HUES6 (cell line): Measurements from ENCODE around the gene MROH8.

Experiments
- H3K27ac ChIP-seq: 2 replicates; pipeline ENCODE4 v1.7.0; 2013; ENCODE audit warnings: low read depth, mild to moderate bottlenecking, low read length, inconsistent platforms
- H3K27me3 ChIP-seq: 2 replicates; pipeline ENCODE4 v1.6.1; 2013; ENCODE audit warnings: low read length; ENCODE audit not compliant: control insufficient read depth, insufficient read depth
- H3K36me3 ChIP-seq: 2 replicates; pipeline ENCODE4 v1.6.1; 2013; ENCODE audit warnings: low read length; ENCODE audit not compliant: control insufficient read depth, insufficient read depth
- H3K4me1 ChIP-seq: 2 replicates; pipeline ENCODE4 v1.6.1; 2013; ENCODE audit warnings: low read length; ENCODE audit not compliant: control insufficient read depth, insufficient read depth
- H3K4me3 ChIP-seq: 2 replicates; pipeline ENCODE4 v1.5.1; 2013; ENCODE audit warnings: low read depth, low read length
- H3K9ac ChIP-seq: one replicate; pipeline ENCODE4 v1.6.1; 2013; ENCODE audit warnings: mild to moderate bottlenecking, low read length
- H3K9me3 ChIP-seq: 2 replicates; pipeline ENCODE4 v1.6.1; 2013; ENCODE audit warnings: low read depth, low read length; ENCODE audit not compliant: control insufficient read depth, insufficient read depth

MROH8 gene

DNA sequence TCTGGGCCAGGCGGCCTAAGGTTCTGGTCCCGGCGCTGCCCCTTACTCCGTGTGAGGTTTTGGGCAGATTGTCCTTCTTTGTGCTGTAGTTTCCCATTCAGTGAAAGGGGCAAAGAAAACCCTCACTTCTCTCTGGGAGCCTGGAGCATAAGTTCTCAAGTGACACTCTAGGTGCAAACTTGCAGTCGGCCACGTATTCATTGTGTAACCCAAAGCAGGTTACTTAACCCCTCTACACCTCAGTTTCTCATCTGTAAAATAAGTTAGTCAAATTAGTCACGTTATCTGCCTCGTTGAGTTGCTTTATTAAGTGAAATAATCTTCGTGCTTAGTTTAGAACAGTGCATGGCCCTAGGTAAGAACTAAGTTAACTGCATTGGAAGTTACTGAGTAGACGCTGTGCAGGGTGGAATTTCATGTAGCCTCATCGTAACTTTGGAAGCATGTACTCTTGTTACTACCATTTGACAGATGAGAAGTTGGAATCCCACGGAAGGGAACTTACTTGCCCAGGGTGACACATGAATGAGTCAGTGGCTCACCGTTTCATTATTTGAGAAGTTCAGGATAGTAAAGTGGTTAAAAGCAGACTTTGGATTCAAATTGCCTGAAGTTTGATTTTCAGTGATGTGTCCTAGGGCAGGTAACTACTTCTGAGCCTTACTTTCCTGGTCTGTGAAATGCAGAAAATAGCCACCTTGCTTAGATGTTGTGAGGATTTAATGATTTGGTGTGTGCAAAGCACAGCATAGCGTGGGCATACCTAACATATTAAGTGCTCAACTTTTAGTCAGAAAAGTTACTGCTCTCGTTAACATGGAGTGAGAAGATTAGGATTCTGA lies 556 bp upstream of the MROH8 start:
- H3K4me1 ChIP-seq = peaks cover 3% of the 10 kb centered on the region; the same call in 1 of the 2 replicates
- H3K27me3 ChIP-seq = no peaks in the 10 kb centered on the region
- peaks cover 23% of the 10 kb centered on the region for H3K36me3 ChIP-seq
- no peaks in the 10 kb centered on the region for H3K9me3 ChIP-seq
- H3K4me3 ChIP-seq = peak overlapping the region; percentile 71
- H3K27ac ChIP-seq = peak overlapping the region; percentile 100
- H3K9ac ChIP-seq = peak overlapping the region; percentile 100

- no peaks in the 10 kb centered on the region for H3K27me3 ChIP-seq
- no peak overlapping the region for H3K9ac ChIP-seq
- H3K27ac ChIP-seq = no peak overlapping the region
- H3K4me3 ChIP-seq = no peak overlapping the region
- no peaks in the 10 kb centered on the region for H3K9me3 ChIP-seq
- no peaks in the 10 kb centered on the region for H3K36me3 ChIP-seq
- no peaks in the 10 kb centered on the region for H3K4me1 ChIP-seq
Observed at GRCh38 chr20:37172836-37173235, 6.5 kb downstream of the MROH8 start.

- Histone ChIP-seq H3K27me3 (no peaks in the 10 kb centered on the region), H3K4me3 (no peak overlapping the region), H3K27ac (no peak overlapping the region), H3K9me3 (no peaks in the 10 kb centered on the region), H3K36me3 (no peaks in the 10 kb centered on the region), H3K4me1 (0 out of 2 replicates have a peak, but pooled peaks cover 3% of the 10 kb centered on the region), H3K9ac (no peak overlapping the region)
Observed at GRCh38 chr20:37166867-37167266, 12.5 kb downstream of the MROH8 start.

DNA sequence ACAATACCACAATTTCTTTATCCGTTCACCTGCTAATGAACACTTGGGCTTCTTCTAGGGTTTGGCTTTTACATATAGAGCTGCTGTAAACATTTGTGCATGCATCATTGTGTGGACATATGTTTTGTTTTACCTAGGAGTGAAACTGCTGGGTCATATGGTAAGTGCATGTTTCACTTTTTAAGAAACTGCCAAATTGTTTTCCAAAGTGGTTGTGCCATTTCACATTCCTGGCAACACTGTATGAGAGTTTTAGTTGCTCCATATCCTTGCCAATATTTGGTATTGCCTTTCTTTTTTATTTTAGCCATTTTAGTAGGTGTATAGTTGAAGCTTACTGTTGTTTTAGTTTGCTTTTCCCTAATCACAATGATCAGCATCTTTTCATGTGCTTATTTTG lies 14.3 kb downstream of the MROH8 start:
- no peak overlapping the region for H3K4me3 ChIP-seq
- no peak overlapping the region for H3K9ac ChIP-seq
- no peaks in the 10 kb centered on the region for H3K36me3 ChIP-seq
- no peaks in the 10 kb centered on the region for H3K27me3 ChIP-seq
- no peak overlapping the region for H3K27ac ChIP-seq
- 0 out of 2 replicates have a peak, but pooled peaks cover 3% of the 10 kb centered on the region for H3K4me1 ChIP-seq
- H3K9me3 ChIP-seq = no peaks in the 10 kb centered on the region

- Histone ChIP-seq H3K4me3 (no peak overlapping the region), H3K27me3 (no peaks in the 10 kb centered on the region), H3K36me3 (no peaks in the 10 kb centered on the region)
Observed at GRCh38 chr20:37163832-37164554, 15.4 kb downstream of the MROH8 start.

DNA sequence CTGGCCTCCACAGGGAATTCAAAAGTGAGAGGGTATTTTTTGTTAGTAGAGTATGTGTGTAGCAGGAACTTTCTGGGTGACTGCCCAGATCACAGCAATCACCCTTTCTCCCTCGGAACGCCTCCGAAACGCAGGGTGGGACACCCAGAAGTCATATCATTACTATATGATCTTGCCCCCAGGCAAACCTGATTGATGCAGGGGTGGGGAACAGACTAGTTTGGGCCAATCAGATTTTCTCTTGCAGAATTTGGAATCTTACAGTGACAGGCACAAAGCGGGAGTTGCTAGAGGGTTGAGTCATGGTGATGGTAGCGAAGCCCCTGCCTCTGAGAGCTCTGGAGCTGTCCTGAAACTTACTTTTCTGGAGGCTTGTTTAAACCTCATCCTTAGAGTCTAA lies 16.7 kb downstream of the MROH8 start:
- Histone ChIP-seq H3K9ac (no peak overlapping the region), H3K27me3 (no peaks in the 10 kb centered on the region), H3K4me1 (0 out of 2 replicates have a peak, but pooled peaks cover 3% of the 10 kb centered on the region), H3K27ac (no peak overlapping the region), H3K36me3 (no peaks in the 10 kb centered on the region), H3K9me3 (no peaks in the 10 kb centered on the region), H3K4me3 (no peak overlapping the region)

More at GRCh38 chr20:37163832-37164554, 15.4 kb downstream of the MROH8 start:
- no peak overlapping the region for H3K9ac ChIP-seq
- H3K9me3 ChIP-seq = no peaks in the 10 kb centered on the region
- H3K27ac ChIP-seq = no peak overlapping the region
- 0 out of 2 replicates have a peak, but pooled peaks cover 3% of the 10 kb centered on the region for H3K4me1 ChIP-seq

DNA sequence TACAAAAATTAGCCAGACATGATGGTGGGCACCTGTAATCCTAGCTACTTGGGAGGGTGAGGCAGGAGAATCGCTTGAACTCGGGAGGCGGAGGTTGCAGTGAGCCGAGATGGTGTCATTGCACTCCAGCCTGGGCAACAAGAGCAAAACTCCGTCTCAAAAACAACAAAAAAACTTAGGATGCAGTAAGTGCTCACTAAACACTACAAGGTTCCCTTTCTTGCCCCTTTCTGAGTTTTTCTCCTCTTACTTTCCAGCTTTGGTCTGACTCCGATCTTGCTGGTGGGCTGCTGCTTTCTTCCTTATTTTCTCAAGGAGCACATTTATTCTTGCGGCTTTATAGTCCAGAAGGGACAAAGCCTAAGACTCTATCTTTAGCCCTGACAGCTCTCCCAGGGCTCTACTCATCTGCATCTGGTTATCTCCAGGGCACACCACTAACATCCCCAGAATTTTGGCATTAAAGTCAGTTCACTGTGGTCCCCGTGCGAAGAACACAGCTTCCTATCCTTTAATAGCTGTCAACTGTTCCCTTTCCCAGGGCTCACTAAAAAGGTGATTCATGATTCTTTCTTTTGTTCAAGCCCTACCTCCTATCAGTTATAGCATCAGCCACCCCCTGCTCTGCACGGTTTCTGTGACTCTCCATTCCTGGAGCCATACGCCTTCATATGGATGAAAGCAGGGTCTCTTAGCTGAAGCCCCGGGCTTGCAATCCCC lies 17.4 kb downstream of the MROH8 start:
- Histone ChIP-seq H3K9me3 (no peaks in the 10 kb centered on the region), H3K9ac (no peak overlapping the region), H3K27ac (no peak overlapping the region), H3K27me3 (no peaks in the 10 kb centered on the region), H3K4me1 (0 out of 2 replicates have a peak, but pooled peaks cover 3% of the 10 kb centered on the region), H3K36me3 (no peaks in the 10 kb centered on the region), H3K4me3 (no peak overlapping the region)

DNA sequence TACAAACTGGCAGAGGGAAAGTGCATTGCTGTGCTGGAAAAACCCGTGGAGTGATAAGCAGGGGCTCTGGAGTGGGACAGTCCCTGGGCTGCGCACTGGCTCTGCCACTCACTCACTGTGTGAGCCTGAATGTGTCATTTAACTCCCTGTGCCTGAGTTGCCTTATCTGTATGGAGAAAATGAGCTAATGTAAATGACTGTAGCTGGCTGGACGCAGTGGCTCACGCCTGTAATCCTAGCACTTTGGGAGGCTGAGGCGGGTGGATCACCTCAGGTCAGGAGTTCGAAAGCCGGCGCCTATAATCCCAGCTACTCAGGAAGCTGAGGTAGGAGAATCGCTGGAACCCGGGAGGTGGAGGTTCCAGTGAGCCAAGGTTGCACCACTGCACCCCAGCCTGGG lies 18.7 kb downstream of the MROH8 start:
- Histone ChIP-seq H3K36me3 (no peaks in the 10 kb centered on the region), H3K4me3 (no peak overlapping the region), H3K27me3 (no peaks in the 10 kb centered on the region), H3K4me1 (0 out of 2 replicates have a peak, but pooled peaks cover 3% of the 10 kb centered on the region), H3K9me3 (no peaks in the 10 kb centered on the region), H3K27ac (no peak overlapping the region), H3K9ac (no peak overlapping the region)

- Histone ChIP-seq H3K4me3 (no peak overlapping the region), H3K36me3 (no peaks in the 10 kb centered on the region), H3K27ac (no peak overlapping the region), H3K9ac (no peak overlapping the region), H3K9me3 (no peaks in the 10 kb centered on the region), H3K4me1 (0 out of 2 replicates have a peak, but pooled peaks cover 3% of the 10 kb centered on the region), H3K27me3 (no peaks in the 10 kb centered on the region)
Observed at GRCh38 chr20:37158248-37158647, 21.1 kb downstream of the MROH8 start.

DNA sequence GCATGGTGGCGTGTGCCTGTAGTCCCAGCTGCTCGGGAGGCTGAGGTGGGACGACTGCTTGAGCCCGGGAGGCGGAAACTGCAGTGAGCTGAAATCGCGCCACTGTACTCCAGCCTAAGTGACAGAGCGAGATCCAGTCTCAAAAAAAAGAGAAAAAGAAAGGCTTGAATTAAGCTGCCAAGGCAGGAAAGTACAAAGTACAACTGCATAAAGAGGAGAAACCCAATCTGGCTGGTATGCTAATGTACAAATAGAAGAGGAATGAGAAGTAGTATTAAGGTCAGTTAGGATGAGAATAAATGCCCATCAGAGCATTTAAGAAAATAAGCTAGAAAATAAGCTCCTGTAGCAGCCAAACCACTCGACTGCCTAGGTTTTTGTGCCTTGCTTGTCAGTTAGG lies 23.4 kb downstream of the MROH8 start:
- Histone ChIP-seq H3K4me1 (no peaks in the 10 kb centered on the region), H3K9me3 (peaks cover 3% of the 10 kb centered on the region; the same call in 1 of the 2 replicates), H3K4me3 (no peak overlapping the region), H3K9ac (no peak overlapping the region), H3K27ac (no peak overlapping the region), H3K36me3 (no peaks in the 10 kb centered on the region), H3K27me3 (no peaks in the 10 kb centered on the region)
